HepG2 (cell line): ENCODE measurements around the gene UCHL3. TPM values are rescaled to one million over a fixed set of nuclear protein-coding genes. Genes with fewer than 3 reads are reported as not detected.

Experiments used
- BCL6 ChIP-seq: IDR thresholded peaks from 2 replicates; pipeline ENCODE4 v1.6.1; 2016; ENCODE audit warnings: missing genetic modification reagents, missing compliant biosample characterization
- EHMT2 ChIP-seq: fragments of 200-600 bp; sonication (generic); IDR thresholded peaks from 2 replicates; pipeline ENCODE4 v1.7.0; 2017; ENCODE audit warnings: antibody characterized with exemption, low read depth, low read length, borderline replicate concordance
- FOSL1 ChIP-seq: sonication (generic); formaldehyde crosslinking; IDR thresholded peaks from 2 replicates; pipeline ENCODE4 v1.9.0; 2021; ENCODE audit warnings: missing genetic modification reagents, borderline replicate concordance
- FOXK1 ChIP-seq: sonication (generic); formaldehyde crosslinking; IDR thresholded peaks from 2 replicates; pipeline ENCODE4 v1.4.0; 2020; ENCODE audit warnings: low read depth, missing genetic modification reagents, borderline replicate concordance
- LCORL ChIP-seq, 2 experiments: fragments of 450-650 bp in 1 of 2; sonication (generic) in 1 of 2; formaldehyde crosslinking in 1 of 2; IDR thresholded peaks; 2 replicates each; pipeline versions ENCODE4 v1.5.0 to v1.6.1; 2017 to 2020; ENCODE audit warnings: antibody characterized with exemption in 1 of 2, missing genetic modification reagents in 1 of 2
- MTA1 ChIP-seq: sonication (generic); formaldehyde crosslinking; IDR thresholded peaks from 2 replicates; pipeline ENCODE4 v1.4.0; 2020; ENCODE audit warnings: missing genetic modification reagents, mild to moderate bottlenecking, borderline replicate concordance
- MYC ChIP-seq: sonication (generic); formaldehyde crosslinking; IDR thresholded peaks from 2 replicates; pipeline ENCODE4 v1.9.0; 2021; ENCODE audit warnings: missing genetic modification reagents, borderline replicate concordance
- NFE2 ChIP-seq: sonication (generic); formaldehyde crosslinking; IDR thresholded peaks from 2 replicates; pipeline ENCODE4 v1.4.0; 2020; ENCODE audit warnings: missing genetic modification reagents
- PAX8 ChIP-seq: sonication (generic); formaldehyde crosslinking; IDR thresholded peaks from 2 replicates; pipeline ENCODE4 v1.8.0; 2022; ENCODE audit warnings: mild to moderate bottlenecking, missing genetic modification reagents, borderline replicate concordance
- SMAD1 ChIP-seq: sonication (generic); formaldehyde crosslinking; IDR thresholded peaks from 2 replicates; pipeline ENCODE4 v1.4.0; 2020; ENCODE audit warnings: missing genetic modification reagents, low read depth, mild to moderate bottlenecking, borderline replicate concordance
- SRF ChIP-seq: IDR thresholded peaks from 2 replicates; pipeline ENCODE4 v1.6.1; 2011; ENCODE audit warnings: mild to moderate bottlenecking, low read depth, low read length, moderate library complexity
- STAG1 ChIP-seq: sonication (generic); formaldehyde crosslinking; IDR thresholded peaks from 2 replicates; pipeline ENCODE4 v1.4.0; 2020; ENCODE audit warnings: missing genetic modification reagents
- ZBTB1 ChIP-seq: sonication (generic); formaldehyde crosslinking; IDR thresholded peaks from 2 replicates; pipeline ENCODE4 v1.4.0; 2020; ENCODE audit warnings: missing genetic modification reagents, borderline replicate concordance
- ZFP36L1 ChIP-seq: sonication (generic); formaldehyde crosslinking; IDR thresholded peaks from 2 replicates; pipeline ENCODE4 v1.8.0; 2022; ENCODE audit warnings: mild to moderate bottlenecking, missing genetic modification reagents, moderate library complexity
- ZNF124 ChIP-seq: sonication (generic); formaldehyde crosslinking; IDR thresholded peaks from 2 replicates; pipeline ENCODE4 v1.4.0; 2020; ENCODE audit warnings: missing genetic modification reagents
- ZNF20 ChIP-seq: sonication (generic); formaldehyde crosslinking; IDR thresholded peaks from 2 replicates; pipeline ENCODE4 v1.4.0; 2020; ENCODE audit warnings: mild to moderate bottlenecking, moderate library complexity, missing genetic modification reagents
- ZNF431 ChIP-seq: sonication (generic); formaldehyde crosslinking; IDR thresholded peaks from 2 replicates; pipeline ENCODE4 v1.9.0; 2022; ENCODE audit warnings: missing genetic modification reagents, low read depth, mild to moderate bottlenecking, borderline replicate concordance
- ZNF501 ChIP-seq: sonication (generic); formaldehyde crosslinking; IDR thresholded peaks from 2 replicates; pipeline ENCODE4 v1.5.1; 2020; ENCODE audit warnings: mild to moderate bottlenecking, moderate library complexity, missing genetic modification reagents
- ZNF674 ChIP-seq: sonication (generic); formaldehyde crosslinking; IDR thresholded peaks from 2 replicates; pipeline ENCODE4 v1.5.0; 2020; ENCODE audit warnings: low read depth, mild to moderate bottlenecking, missing genetic modification reagents
- ZNF678 ChIP-seq: sonication (generic); formaldehyde crosslinking; IDR thresholded peaks from 2 replicates; pipeline ENCODE4 v1.4.0; 2020; ENCODE audit warnings: mild to moderate bottlenecking, missing genetic modification reagents
- polyA plus RNA-seq, 8 experiments: library from polyadenylated mRNA; depleted of rRNA in 3 of 8; stranded (reverse) in 7 of 8; unstranded in 1 of 8; fragments of >200 nt; fragmentation: Illumina TruSeq in 4 of 8; extraction: Trizol in 4 of 8; gene quantifications; 2 replicates each; pipeline versions ENCODE4 v1.2.1 to v1.2.3, GENCODE V29; 2011 to 2016; ENCODE audit warnings: low read depth in 4 of 8, missing spikeins in 1 of 8, mixed read lengths in 1 of 8; ENCODE audit not compliant: insufficient read depth in 1 of 8
- total RNA-seq, 5 experiments: library from RNA; depleted of rRNA; stranded (reverse); fragments of >200 nt; fragmentation: Illumina TruSeq; extraction: Trizol; gene quantifications; 2 replicates each; pipeline ENCODE4 v1.2.3, GENCODE V29; 2016; ENCODE audit warnings: low read depth in 1 of 5
- TF ChIP-seq, protein P1 (sequence below): sonication (generic); formaldehyde crosslinking; IDR thresholded peaks from 2 replicates; pipeline ENCODE4 v1.4.0; 2020; ENCODE audit warnings: mild to moderate bottlenecking, missing genetic modification reagents
- TF ChIP-seq, protein P2 (sequence below): sonication (generic); formaldehyde crosslinking; IDR thresholded peaks from 2 replicates; pipeline ENCODE4 v1.4.0; 2020; ENCODE audit warnings: low read depth, mild to moderate bottlenecking, missing genetic modification reagents
- TF ChIP-seq, protein P3 (sequence below): sonication (generic); formaldehyde crosslinking; IDR thresholded peaks from 2 replicates; pipeline ENCODE4 v1.8.1; 2023; ENCODE audit warnings: mild to moderate bottlenecking, inconsistent platforms, moderate library complexity, missing genetic modification reagents, borderline replicate concordance
- TF ChIP-seq, protein P4 (sequence below): sonication (generic); formaldehyde crosslinking; IDR thresholded peaks from 2 replicates; pipeline ENCODE4 v1.5.0; 2020; ENCODE audit warnings: missing genetic modification reagents

Gene UCHL3
- total and polyA plus RNA-seq, 2 of the 13 experiments (the other 11 are each of a cell fraction or from before 2014, with no cell fraction given), result 36.2 to 93.3 TPM

DNA sequence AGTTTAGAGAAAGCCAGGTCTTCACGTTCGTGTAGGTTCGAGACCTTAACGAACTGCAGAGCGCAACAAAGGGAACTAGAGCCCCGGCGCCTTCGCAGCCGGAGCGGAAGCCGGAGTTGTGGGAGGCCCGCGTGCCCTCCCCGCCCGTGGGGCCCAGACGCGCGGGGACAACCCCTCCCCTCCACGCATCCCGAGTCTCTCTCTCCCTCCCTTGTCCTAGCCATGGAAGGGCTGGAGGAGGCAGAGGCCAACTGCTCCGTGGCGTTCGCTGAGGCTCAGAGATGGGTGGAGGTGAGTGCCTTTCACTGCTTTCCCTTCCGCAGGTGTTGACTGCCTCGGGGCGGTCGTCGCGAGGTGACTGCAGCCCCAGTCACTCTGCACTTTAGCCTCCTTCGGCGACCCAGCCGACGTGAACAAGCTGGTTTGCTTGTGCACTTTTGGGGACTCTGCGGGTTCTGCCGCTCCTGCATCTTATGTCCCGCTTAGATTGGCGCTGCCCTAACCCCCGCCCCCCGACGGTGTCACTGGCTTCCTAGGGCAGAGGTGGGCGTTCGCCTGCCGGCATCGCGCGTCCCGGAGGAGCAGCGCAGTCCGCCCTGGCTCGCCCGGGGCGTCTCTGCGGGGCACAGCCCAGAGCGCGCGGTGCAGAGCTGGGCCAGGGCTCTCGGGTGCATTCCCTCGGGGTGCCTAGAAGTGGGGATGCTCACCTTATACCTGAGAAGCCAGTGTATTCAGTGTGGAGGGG lies 87.0 kb downstream of the UCHL3 start (continued):
- TF ChIP-seq FOXK1 (CRISPR knock-in tag) (0 out of 2 replicates have a peak, but pooled peaks have one; percentile 21), NFE2 (CRISPR knock-in tag) (0 out of 2 replicates have a peak, but pooled peaks have one; percentile 6), ZNF431 (CRISPR knock-in tag) (0 out of 2 replicates have a peak, but pooled peaks have one; percentile 15), EHMT2 (no peak), SMAD1 (CRISPR knock-in tag) (no peak), ZBTB1 (CRISPR knock-in tag) (no peak), MYC (CRISPR knock-in tag) (no peak), ZNF678 (no peak), MTA1 (CRISPR knock-in tag) (no peak; the same call in 1 of the 2 replicates), ZNF20 (CRISPR knock-in tag) (no peak), STAG1 (CRISPR knock-in tag) (no peak), ZFP36L1 (no peak), ZNF501 (CRISPR knock-in tag) (peak; percentile 68; the same call in 1 of the 2 replicates), FOSL1 (CRISPR knock-in tag) (no peak), ZNF674 (0 out of 2 replicates have a peak, but pooled peaks have one; percentile 52), ZNF124 (CRISPR knock-in tag) (no peak), BCL6 (CRISPR knock-in tag) (no peak; the same call in 1 of the 2 replicates), LCORL (IDR thresholded peaks at IDR 0.05) (no peak), LCORL (CRISPR knock-in tag; IDR thresholded peaks at IDR 0.05) (no peak; the same call in 1 of the 2 replicates), PAX8 (CRISPR knock-in tag) (no peak), SRF (no peak)
- TF ChIP-seq, protein P1, sequence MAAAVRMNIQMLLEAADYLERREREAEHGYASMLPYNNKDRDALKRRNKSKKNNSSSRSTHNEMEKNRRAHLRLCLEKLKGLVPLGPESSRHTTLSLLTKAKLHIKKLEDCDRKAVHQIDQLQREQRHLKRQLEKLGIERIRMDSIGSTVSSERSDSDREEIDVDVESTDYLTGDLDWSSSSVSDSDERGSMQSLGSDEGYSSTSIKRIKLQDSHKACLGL, result peak; percentile 52; the same call in 1 of the 2 replicates
- TF ChIP-seq, protein P2, sequence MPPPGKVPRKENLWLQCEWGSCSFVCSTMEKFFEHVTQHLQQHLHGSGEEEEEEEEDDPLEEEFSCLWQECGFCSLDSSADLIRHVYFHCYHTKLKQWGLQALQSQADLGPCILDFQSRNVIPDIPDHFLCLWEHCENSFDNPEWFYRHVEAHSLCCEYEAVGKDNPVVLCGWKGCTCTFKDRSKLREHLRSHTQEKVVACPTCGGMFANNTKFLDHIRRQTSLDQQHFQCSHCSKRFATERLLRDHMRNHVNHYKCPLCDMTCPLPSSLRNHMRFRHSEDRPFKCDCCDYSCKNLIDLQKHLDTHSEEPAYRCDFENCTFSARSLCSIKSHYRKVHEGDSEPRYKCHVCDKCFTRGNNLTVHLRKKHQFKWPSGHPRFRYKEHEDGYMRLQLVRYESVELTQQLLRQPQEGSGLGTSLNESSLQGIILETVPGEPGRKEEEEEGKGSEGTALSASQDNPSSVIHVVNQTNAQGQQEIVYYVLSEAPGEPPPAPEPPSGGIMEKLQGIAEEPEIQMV (CRISPR knock-in tag), result peak; percentile 32; the same call in 1 of the 2 replicates
- TF ChIP-seq, protein P3, sequence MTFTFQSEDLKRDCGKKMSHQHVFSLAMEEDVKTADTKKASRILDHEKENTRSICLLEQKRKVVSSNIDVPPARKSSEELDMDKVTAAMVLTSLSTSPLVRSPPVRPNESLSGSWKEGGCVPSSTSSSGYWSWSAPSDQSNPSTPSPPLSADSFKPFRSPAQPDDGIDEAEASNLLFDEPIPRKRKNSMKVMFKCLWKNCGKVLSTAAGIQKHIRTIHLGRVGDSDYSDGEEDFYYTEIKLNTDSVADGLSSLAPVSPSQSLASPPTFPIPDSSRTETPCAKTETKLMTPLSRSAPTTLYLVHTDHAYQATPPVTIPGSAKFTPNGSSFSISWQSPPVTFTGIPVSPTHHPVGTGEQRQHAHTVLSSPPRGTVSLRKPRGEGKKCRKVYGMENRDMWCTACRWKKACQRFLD, result no peak
- TF ChIP-seq, protein P4, sequence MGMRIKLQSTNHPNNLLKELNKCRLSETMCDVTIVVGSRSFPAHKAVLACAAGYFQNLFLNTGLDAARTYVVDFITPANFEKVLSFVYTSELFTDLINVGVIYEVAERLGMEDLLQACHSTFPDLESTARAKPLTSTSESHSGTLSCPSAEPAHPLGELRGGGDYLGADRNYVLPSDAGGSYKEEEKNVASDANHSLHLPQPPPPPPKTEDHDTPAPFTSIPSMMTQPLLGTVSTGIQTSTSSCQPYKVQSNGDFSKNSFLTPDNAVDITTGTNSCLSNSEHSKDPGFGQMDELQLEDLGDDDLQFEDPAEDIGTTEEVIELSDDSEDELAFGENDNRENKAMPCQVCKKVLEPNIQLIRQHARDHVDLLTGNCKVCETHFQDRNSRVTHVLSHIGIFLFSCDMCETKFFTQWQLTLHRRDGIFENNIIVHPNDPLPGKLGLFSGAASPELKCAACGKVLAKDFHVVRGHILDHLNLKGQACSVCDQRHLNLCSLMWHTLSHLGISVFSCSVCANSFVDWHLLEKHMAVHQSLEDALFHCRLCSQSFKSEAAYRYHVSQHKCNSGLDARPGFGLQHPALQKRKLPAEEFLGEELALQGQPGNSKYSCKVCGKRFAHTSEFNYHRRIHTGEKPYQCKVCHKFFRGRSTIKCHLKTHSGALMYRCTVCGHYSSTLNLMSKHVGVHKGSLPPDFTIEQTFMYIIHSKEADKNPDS (CRISPR knock-in tag), result no peak
